ENCODE results near the gene SFI1.
"Not testable (repeated sequence)": the region's sequence is repeated elsewhere in the genome, so short reads cannot be mapped to it uniquely, and the experiment has no call there.

SFI1 gene

GRCh38 chr22:31588970-31589675, 92.8 kb downstream of the SFI1 start:
- DNase-seq (ENCODE audit: low read depth) = no peak

GRCh38 chr22:31590161-31590560, 93.8 kb downstream of the SFI1 start:
- DNase-seq (ENCODE audit: low read depth) = not testable (repeated sequence)

GRCh38 chr22:31595271-31595670, 98.9 kb downstream of the SFI1 start:
- DNase-seq (ENCODE audit: low read depth) = no peak

GRCh38 chr22:31602259-31602952, 106.1 kb downstream of the SFI1 start:
- DNase-seq (ENCODE audit: low read depth) = peak; percentile 84

- DNase-seq (ENCODE audit: low read depth) = no peak
Measured at GRCh38 chr22:31603081-31603525, 106.8 kb downstream of the SFI1 start.

GRCh38 chr22:31603574-31603973, 107.2 kb downstream of the SFI1 start:
- no peak for DNase-seq (ENCODE audit: low read depth)

- no peak for DNase-seq (ENCODE audit: low read depth)
Measured at GRCh38 chr22:31604137-31604705, 107.9 kb downstream of the SFI1 start.

GRCh38 chr22:31604746-31605705, 108.7 kb downstream of the SFI1 start:
- DNase-seq (ENCODE audit: low read depth) = no peak

- no peak for DNase-seq (ENCODE audit: low read depth)
Measured at GRCh38 chr22:31605851-31606585, 109.7 kb downstream of the SFI1 start.

- no peak for DNase-seq (ENCODE audit: low read depth)
Measured at GRCh38 chr22:31607696-31608095, 111.4 kb downstream of the SFI1 start.

GRCh38 chr22:31609716-31610115, 113.4 kb downstream of the SFI1 start:
- no peak for DNase-seq (ENCODE audit: low read depth)

GRCh38 chr22:31610611-31611010, 114.3 kb downstream of the SFI1 start:
- DNase-seq (ENCODE audit: low read depth) = no peak

- no peak for DNase-seq (ENCODE audit: low read depth)
Measured at GRCh38 chr22:31611061-31611760, 114.9 kb downstream of the SFI1 start.

GRCh38 chr22:31612891-31613285, 116.6 kb downstream of the SFI1 start:
- no peak for DNase-seq (ENCODE audit: low read depth)

GRCh38 chr22:31613286-31613903, 117.1 kb downstream of the SFI1 start:
- DNase-seq (ENCODE audit: low read depth) = no peak

GRCh38 chr22:31613904-31614296, 117.6 kb downstream of the SFI1 start:
- DNase-seq (ENCODE audit: low read depth) = no peak

- DNase-seq (ENCODE audit: low read depth) = no peak
Measured at GRCh38 chr22:31614781-31615490, 118.6 kb downstream of the SFI1 start.

GRCh38 chr22:31615491-31615860, 119.1 kb downstream of the SFI1 start:
- no peak for DNase-seq (ENCODE audit: low read depth)

- no peak for DNase-seq (ENCODE audit: low read depth)
Measured at GRCh38 chr22:31615940-31616314, 119.6 kb downstream of the SFI1 start.

Data from GM04504 (cell line).